Activated naive CD8-positive, alpha-beta T cell treated with anti-CD3 and anti-CD28 coated beads for 36 hours (primary cell): Measurements from ENCODE around the gene NAA10. TPM values are rescaled to one million over a fixed set of nuclear protein-coding genes. Genes with fewer than 3 reads are reported as not detected.

Experiments
- DNase-seq: peaks from one replicate; pipeline ENCODE4 v3.0.0; 2021
- H3K27ac Mint-ChIP-seq: one replicate; pipeline ENCODE4 v1.8.0; 2022; ENCODE audit warnings: mild to moderate bottlenecking, moderate library complexity, mixed read lengths
- H3K27me3 Mint-ChIP-seq: one replicate; pipeline ENCODE4 v1.8.0; 2022; ENCODE audit warnings: mild to moderate bottlenecking, mixed read lengths
- H3K36me3 Mint-ChIP-seq: one replicate; pipeline ENCODE4 v1.8.0; 2021; ENCODE audit warnings: mild to moderate bottlenecking, mixed read lengths
- H3K4me1 Mint-ChIP-seq: one replicate; pipeline ENCODE4 v1.8.0; 2021; ENCODE audit warnings: mixed read lengths
- H3K4me3 Mint-ChIP-seq: one replicate; pipeline ENCODE4 v1.8.0; 2022; ENCODE audit warnings: mild to moderate bottlenecking, moderate library complexity, mixed read lengths
- H3K9me3 Mint-ChIP-seq: one replicate; pipeline ENCODE4 v1.8.0; 2022; ENCODE audit warnings: mixed read lengths
- total RNA-seq, 2 experiments: library from RNA; stranded (reverse); gene quantifications; one replicate each; pipeline ENCODE4 v1.2.3, GENCODE V29; 2021

Gene NAA10
- total RNA-seq, 2 experiments from 2014 or later, result 150 to 153 TPM

DNA sequence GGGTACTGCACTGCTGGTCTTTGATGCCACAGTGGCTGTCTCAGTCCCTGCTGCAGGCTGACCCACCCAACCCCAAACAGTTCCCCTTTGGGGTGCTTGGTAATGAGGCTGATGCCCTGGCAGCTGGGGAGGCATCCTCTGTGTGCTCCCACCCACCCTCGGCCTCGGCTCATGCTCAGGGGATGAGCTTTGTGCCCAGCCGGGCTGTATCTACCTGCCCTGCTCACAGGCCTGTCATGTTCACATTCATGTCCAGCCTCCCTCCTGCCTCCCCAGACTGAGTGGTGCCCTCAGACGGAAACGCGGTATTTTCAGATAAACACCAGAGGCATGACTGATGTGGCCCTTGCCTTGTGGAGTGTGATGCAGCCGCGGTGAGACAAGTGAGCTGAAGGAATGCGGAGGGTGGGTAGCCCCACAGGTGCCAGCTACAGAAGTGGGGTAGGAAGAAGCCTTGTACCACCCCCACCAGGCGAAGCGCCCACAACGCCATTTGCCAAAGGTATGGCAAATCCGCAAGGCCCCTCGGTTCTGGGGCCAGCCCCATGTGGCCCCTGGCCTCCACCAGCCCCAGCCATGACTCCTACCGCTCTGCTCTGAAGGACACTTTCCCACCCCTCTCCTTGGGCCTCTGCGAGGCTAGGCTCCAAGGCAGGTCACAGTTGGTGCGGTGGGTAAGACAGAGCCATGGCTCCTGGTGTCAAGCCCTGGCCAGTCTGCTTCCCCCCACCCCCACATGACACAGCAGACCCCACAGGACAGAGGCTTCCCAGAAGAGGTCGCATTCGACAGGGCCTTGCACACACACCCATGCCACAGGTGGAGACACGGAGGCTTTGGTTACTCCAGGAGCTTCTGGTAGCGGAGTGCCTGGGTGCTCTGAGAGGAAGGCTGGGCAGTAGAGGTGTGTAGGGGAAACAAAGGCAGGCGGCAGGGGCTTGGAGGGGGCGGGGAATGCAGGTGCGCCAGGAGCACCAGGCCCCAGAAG, 11.4 kb upstream of the NAA10 start:
- Mint-ChIP-seq H3K4me3 (no peak overlapping the region), H3K4me1 (peaks cover 24% of the 10 kb centered on the region), H3K9me3 (no peaks in the 10 kb centered on the region), H3K27me3 (no peaks in the 10 kb centered on the region), H3K36me3 (peaks cover 13% of the 10 kb centered on the region), H3K27ac (no peak overlapping the region)
- DNase-seq, result no peak

DNA sequence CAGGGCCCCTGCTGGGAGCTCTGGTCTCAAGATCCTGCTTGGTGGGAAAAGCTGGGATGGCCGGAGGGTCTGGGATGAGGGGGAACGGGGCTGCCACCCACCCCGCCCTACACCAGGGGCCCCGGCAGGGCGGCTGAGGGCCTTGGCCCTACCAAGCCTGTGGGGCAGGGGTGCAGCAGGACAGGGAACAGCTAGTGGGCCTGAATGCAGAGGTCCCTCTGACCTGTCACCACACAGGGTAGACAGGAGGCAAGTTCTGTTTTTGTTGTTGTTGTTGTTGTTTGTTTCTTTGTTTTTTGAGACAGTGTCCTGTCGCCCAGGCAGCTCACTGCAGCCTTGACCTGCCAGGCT, 9.9 kb upstream of the NAA10 start:
- Mint-ChIP-seq H3K36me3 (peaks cover 9% of the 10 kb centered on the region), H3K9me3 (no peaks in the 10 kb centered on the region), H3K27me3 (no peaks in the 10 kb centered on the region), H3K4me3 (peak overlapping the region; percentile 85), H3K4me1 (peaks cover 21% of the 10 kb centered on the region), H3K27ac (no peak overlapping the region)
- DNase-seq, result no peak

DNA sequence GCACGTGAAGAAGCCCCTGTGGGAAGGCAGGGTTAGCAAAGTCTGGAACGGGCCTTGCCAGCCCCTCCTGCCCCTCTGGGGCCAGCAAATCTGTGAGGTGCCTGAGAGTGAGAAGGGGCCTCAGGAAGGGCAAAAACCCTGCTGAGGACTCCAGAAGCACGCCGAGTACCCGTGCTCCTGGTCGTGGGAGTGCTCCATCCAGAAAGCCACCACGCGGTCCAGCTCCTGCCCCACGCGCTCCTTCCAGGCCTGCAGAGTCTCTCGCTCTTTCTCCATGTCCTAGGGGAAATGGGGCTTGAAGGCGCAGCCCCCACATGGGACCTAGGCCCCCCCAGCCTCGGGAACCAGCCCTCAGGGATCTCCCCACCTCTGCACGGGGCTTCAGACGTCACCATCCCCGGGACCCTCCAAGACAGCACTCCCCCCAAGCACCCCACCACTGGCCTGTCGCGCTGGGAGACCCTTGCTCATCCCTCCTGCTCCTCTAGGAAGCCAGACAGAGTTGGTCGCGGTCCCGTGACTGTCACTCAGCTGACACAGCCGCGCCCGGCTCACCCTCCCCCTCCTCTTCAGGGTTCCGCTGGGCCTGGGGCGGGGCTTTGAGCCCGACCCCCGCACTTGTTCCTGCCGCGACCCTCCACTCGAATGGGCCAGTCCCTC, 9.4 kb upstream of the NAA10 start, which contains the start of gene RENBP:
Gene RENBP (minus strand): TSS at position 504 of the 660 bp plus-strand sequence. CDS start 33 bp downstream, at position 471.
- Mint-ChIP-seq H3K27me3 (no peaks in the 10 kb centered on the region), H3K4me3 (peak within 1 kb of the TSS; percentile 85), H3K4me1 (peaks cover 19% of the 10 kb centered on the region), H3K9me3 (no peaks in the 10 kb centered on the region), H3K27ac (peak within 1 kb of the TSS; percentile 87), H3K36me3 (peaks cover 5% of the 10 kb centered on the region)
- no peak for DNase-seq

DNA sequence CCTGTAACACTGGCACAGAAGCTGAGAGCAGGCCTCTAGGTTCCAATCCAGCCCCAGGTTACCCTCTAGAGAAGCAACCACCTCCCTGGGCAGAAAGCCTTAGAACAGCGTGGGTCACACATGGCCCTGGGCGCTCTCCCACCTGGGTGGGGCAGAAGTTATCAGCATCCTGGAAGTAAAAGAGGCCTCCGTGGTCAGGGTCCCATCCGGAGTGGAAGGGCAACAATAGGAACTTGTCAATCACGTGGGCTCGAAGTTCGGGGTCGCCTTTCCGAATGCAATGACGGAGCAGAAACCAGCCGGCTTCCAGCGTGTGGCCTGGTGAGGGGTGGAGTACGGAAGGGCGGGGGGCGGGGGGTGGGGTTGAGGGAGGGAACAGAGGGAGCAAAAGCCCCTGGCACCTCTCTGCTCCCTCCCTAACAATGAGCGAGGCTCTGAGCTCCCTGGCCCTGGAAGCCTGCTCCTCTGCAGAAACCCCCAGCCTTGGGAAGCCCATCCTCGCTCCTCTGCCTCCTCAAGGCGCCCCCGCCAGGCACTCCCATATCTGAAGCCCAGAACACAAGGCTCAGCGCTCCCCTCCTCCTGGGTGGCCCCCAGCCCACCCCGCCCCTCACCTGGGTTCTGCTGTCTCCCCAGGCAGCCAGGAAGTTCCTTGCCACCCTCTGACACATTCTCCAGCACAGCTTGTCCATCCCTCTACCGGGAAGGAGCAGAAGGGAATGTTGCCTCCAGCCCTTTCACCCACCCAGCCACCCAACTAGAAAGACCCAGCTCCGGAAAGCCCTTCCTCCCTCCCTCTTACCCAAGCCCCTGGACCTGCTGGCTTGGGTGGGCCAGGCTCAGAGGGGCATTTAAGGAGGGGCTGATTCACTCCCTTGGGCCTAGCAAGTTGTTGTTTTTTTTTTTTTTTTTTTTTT, 6.8 kb upstream of the NAA10 start:
- Mint-ChIP-seq H3K4me3 (peak overlapping the region; percentile 81), H3K27ac (peak overlapping the region; percentile 89), H3K36me3 (peaks cover 5% of the 10 kb centered on the region), H3K27me3 (no peaks in the 10 kb centered on the region), H3K9me3 (no peaks in the 10 kb centered on the region), H3K4me1 (peaks cover 16% of the 10 kb centered on the region)
- no peak for DNase-seq

DNA sequence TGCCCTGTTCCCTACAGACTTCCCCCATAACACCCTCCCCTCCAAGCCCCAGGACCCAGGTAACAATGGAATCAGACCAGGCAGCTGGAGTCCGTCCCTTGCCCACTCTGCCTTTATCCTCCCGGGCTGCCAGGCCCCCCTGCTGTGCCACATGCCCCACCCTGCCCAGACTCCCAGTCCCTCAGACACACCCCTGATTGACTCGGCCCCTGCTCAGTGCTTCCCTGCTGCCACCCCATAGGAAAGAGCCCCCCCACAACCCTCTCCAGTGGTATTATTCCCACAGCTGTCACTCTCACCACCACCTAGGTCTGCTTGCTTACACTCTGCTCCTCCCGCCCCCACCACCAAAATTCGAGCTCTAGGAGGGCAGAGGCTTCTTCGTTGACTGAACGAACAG, 4.7 kb upstream of the NAA10 start:
- Mint-ChIP-seq H3K27ac (no peak overlapping the region), H3K4me1 (peaks cover 18% of the 10 kb centered on the region), H3K4me3 (peak overlapping the region; percentile 45), H3K36me3 (peaks cover 11% of the 10 kb centered on the region), H3K9me3 (no peaks in the 10 kb centered on the region), H3K27me3 (no peaks in the 10 kb centered on the region)
- DNase-seq, result no peak

DNA sequence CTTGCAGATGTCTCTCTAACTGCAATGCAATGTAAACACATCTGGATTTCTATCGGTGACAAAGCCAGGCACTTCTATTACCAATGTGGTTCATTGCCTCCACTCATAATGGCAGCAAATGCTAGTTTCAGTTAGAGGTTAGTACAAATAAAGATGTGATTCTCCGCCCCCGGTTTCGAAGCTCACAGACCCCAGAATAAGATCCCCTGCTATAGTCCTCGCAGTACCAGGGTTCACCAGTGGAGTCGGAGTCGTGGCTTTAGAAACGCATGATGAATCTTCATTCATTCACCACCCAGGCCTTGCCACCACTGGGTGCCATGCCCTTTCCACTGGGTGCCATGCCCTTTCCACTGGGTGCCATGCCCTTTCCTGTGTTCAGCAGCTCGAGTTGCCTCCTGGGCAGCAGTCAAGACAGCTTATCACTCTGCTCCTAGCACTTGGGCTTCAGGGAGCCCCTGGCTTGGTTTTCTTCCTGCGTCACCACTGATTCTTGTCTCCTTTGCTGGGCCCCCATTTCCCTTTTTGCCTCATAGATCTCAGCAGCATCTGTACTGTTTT, 3.5 kb upstream of the NAA10 start:
- Mint-ChIP-seq H3K9me3 (no peaks in the 10 kb centered on the region), H3K36me3 (peaks cover 17% of the 10 kb centered on the region), H3K27ac (peak overlapping the region; percentile 3), H3K4me3 (no peak overlapping the region), H3K4me1 (peaks cover 18% of the 10 kb centered on the region), H3K27me3 (no peaks in the 10 kb centered on the region)
- no peak for DNase-seq

DNA sequence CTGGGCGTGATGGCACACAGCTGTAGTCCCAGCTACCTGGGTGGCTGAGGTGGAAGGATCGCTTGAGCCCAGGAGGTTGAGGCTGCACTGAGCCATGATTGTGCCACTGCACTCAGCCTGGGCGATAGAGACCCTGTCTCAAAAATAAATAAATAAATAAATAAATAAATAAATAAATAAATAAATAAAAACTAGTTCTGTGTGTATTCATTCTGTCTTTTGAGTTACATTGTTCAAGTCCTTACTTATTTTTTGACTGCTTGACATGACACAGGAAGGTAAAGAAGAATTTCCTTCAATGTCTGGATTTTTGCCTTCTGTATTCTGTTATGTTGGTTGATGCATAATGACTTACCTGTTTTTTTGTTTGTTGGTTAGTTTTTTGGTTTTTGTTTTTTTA, 2.2 kb upstream of the NAA10 start:
- H3K4me1 Mint-ChIP-seq, result peaks cover 20% of the 10 kb centered on the region
- DNase-seq, result no peak
- H3K36me3 Mint-ChIP-seq, result peaks cover 17% of the 10 kb centered on the region
- H3K27ac Mint-ChIP-seq, result no peak overlapping the region
- H3K9me3 Mint-ChIP-seq, result no peaks in the 10 kb centered on the region
- no peak overlapping the region for H3K4me3 Mint-ChIP-seq
- no peaks in the 10 kb centered on the region for H3K27me3 Mint-ChIP-seq

DNA sequence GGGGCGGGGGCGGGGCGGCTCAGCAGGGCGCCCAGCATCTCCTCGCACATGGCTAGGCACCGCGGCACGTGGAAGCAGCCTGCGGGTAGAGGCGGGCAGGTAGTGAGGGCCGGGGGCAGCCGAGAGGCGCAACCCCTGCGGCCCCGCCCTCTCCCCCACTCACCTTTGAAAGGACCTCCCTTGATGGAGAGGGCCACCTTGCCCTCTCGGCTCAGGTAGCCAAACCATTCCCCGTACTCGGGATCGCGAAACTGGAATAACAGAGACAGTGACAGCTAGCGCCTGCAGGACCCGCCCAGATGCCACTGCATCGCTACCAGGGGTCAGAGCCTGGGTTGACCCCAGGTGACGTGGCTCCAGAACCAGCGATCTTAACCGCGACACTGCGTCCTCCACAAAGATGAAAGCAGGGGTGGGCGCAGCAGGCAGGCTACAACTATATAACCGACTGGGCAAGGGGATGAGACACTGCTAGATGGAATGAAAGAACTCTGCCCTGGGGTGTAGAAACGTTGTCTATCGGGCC, 552 bp upstream of the NAA10 start:
- Mint-ChIP-seq H3K9me3 (no peaks in the 10 kb centered on the region), H3K4me1 (peaks cover 20% of the 10 kb centered on the region), H3K27ac (peak overlapping the region; percentile 74), H3K4me3 (peak overlapping the region; percentile 64), H3K36me3 (peaks cover 17% of the 10 kb centered on the region), H3K27me3 (no peaks in the 10 kb centered on the region)
- no peak for DNase-seq

DNA sequence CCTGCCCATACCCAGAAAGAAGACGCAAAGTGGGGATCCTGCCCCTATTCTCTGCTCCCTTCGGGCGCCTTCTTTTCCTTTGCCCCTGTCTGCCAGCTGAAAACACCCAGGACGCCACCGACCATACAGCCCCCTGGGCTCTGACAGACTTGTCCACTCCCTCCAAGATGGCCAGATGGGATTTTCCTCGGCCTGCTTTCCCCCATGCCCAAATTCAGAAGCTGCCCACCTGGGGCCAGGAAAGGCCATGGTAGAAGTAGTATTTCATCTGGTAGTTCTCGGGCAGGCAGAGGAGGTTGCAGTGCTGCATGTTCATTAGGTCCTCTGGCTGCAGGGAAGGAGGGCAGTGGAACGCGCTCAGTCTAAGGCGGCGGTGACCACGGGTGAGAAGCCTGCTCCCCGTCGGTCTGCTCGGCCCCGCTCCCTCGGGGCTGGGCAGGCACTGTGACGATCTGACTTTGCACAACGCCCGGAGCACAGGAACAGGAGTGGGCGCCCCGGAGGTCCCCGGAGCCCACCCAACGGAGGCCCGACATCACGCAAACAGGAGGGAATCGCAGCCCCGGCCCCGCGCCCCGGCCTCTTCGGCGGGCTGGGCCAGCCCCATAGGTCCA, 582 bp downstream of the NAA10 start:
- H3K4me3 Mint-ChIP-seq, result peak overlapping the region; percentile 86
- H3K36me3 Mint-ChIP-seq, result peaks cover 17% of the 10 kb centered on the region
- H3K4me1 Mint-ChIP-seq, result peaks cover 19% of the 10 kb centered on the region
- no peaks in the 10 kb centered on the region for H3K9me3 Mint-ChIP-seq
- no peaks in the 10 kb centered on the region for H3K27me3 Mint-ChIP-seq
- H3K27ac Mint-ChIP-seq, result peak overlapping the region; percentile 79
- no peak for DNase-seq

DNA sequence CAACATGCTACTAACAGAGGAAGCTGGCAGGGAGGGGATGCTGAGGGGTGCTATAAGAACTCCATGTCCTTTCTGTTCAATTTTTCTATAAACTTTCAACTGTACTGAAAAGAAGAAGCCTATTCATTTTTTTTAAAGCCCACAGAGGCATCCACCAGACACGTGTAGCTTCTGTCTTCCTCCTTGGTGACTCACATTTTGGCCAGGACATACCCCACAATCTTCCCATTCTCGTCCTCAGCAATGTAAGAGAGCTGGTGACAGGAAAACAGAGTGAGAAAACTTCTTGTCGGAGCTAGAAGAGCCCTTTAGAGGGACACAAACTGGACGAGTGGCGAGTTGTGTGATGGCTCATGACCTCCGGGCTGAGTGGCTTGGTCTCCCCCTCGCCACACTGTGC, 1.1 kb downstream of the NAA10 start:
- Mint-ChIP-seq H3K4me1 (peaks cover 23% of the 10 kb centered on the region), H3K27ac (peak overlapping the region; percentile 79), H3K4me3 (peak overlapping the region; percentile 86), H3K36me3 (peaks cover 20% of the 10 kb centered on the region), H3K27me3 (no peaks in the 10 kb centered on the region), H3K9me3 (no peaks in the 10 kb centered on the region)
- no peak for DNase-seq

DNA sequence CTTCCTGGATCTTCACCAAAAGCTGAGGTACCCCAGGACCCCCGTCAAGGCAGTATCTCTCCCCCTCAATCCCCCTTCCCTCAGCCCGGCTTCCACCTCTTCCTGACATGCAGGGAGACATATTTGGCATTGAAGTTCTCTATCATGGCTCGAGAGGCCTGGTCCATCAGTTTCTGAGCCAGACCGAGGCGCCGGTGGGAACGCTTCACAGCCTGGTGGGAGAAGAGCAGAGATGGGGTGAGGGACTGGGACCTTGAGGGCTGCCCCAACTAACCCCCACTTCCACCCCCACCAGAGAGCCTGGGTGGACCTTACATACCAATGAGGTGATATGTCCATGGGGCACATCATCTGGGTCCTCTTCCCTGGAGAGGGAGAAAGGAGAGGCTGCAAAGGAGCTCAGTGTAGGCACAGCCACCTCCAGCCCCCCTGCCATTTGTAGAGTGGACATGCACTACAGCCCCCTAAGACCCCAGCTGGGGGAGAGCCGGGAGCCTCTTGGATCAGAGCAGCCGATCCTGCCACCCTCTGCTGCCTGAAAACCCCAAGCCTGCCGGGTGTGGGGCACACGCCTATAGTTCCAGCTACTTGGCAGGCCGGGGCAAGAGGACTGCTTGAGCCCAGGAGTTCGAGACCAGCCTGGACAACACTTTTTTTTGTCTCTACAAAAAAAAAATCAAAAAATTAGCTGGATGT, 2.5 kb downstream of the NAA10 start:
- DNase-seq, result no peak
- peak overlapping the region; percentile 12 for H3K27ac Mint-ChIP-seq
- no peaks in the 10 kb centered on the region for H3K9me3 Mint-ChIP-seq
- peaks cover 18% of the 10 kb centered on the region for H3K4me1 Mint-ChIP-seq
- H3K36me3 Mint-ChIP-seq, result peaks cover 22% of the 10 kb centered on the region
- H3K4me3 Mint-ChIP-seq, result no peak overlapping the region
- no peaks in the 10 kb centered on the region for H3K27me3 Mint-ChIP-seq

DNA sequence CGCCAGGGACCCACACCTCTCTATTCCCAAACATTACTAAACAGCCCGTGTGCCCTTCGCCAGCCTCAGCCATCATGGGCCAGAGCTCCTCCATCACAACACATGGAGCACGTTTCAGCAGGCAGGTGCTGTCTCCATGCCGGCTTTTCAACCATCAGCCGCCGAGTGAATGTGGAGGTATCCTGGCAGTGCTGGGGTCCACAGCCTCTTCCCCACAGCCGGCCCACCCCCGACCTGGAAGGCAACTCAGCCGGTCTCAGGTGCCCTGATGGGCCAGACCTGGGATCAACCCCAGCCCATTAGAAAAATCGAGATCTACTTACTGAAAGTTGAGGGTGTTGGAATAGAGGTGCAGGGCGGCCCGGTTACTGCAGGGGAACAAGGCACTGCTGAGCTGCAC, 3.1 kb downstream of the NAA10 start:
- H3K27ac Mint-ChIP-seq, result peak overlapping the region; percentile 79
- peak overlapping the region; percentile 32 for H3K4me3 Mint-ChIP-seq
- H3K27me3 Mint-ChIP-seq, result no peaks in the 10 kb centered on the region
- H3K9me3 Mint-ChIP-seq, result no peaks in the 10 kb centered on the region
- DNase-seq, result no peak
- peaks cover 18% of the 10 kb centered on the region for H3K4me1 Mint-ChIP-seq
- peaks cover 22% of the 10 kb centered on the region for H3K36me3 Mint-ChIP-seq

DNA sequence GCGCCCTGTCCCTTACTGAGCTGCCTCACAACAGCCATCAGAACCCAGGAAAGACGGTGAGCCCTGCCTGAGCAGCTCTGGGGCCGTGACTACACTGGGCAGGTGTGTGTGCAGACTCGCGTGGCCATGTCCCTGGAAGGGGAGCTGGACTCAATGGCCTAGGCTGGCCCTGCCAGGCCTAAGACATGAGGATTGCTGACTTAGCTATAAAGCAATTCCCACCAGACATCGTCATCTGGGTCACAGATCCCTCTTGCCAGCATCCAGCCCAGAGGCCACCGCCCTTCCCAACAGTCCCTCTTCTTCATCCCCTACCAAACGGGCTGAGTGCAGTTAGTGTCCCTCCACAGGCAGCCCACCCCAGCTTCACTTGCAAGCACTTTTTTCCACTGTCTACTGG, 3.7 kb downstream of the NAA10 start:
- H3K36me3 Mint-ChIP-seq, result peaks cover 19% of the 10 kb centered on the region
- no peak for DNase-seq
- no peaks in the 10 kb centered on the region for H3K27me3 Mint-ChIP-seq
- H3K27ac Mint-ChIP-seq, result peak overlapping the region; percentile 79
- no peaks in the 10 kb centered on the region for H3K9me3 Mint-ChIP-seq
- no peak overlapping the region for H3K4me3 Mint-ChIP-seq
- peaks cover 18% of the 10 kb centered on the region for H3K4me1 Mint-ChIP-seq
